HG02610 (cell line): Measurements from ENCODE around the gene SLC52A3.
"Not testable (repeated sequence)": the region's sequence is repeated elsewhere in the genome, so short reads cannot be mapped to it uniquely, and the experiment has no call there.

Experiments
- ATAC-seq: cut with Tn5 transposase; IDR thresholded peaks from one replicate; pipeline ENCODE4 v1.9.1; 2021; ENCODE audit warnings: mild to moderate bottlenecking, moderate library complexity; ENCODE audit not compliant: unreplicated experiment

The SLC52A3 gene

GRCh38 chr20:730005-730404, 38.3 kb downstream of the SLC52A3 start:
- ATAC-seq: no peak

DNA sequence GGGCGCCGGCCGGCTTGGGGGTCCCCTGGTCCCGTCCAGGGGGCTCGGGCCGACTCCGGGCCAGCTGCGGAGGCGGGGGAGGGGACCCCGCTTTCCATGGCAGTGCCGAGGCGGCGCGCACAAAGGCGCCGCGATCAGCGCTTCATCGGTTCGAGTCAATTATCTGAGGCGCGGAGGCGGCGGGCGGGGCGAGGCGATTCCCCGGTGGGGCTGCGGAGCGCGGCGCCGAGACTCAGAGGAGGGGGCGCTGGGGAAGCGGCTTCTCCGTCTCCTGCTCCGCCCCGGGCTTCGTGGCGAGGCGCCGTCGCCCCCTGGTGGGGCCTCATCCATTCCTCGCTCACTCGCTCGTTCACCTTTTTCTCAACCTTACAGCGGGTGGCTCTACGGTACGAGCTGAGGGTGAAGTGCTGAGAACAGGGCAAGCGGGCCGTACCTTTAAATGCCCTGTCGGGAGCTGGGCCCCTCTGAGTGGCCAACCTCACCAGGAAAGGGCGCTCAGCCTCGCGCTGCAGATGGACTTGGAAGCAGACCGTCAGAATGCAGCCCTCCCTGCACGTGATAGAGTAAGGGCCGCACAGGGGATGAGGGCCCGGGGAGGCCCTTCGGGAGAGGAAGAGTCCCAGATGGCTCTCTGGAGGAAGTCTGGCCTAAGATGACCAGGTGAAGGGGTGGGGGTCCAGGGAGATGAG, 39.9 kb downstream of the SLC52A3 start:
- no peak for ATAC-seq

- ATAC-seq: no peak
These were observed 42.1 kb downstream of the SLC52A3 start for GRCh38 chr20:726160-726559.

GRCh38 chr20:725491-725890, 42.8 kb downstream of the SLC52A3 start:
- no peak for ATAC-seq

- not testable (repeated sequence) for ATAC-seq
These were observed 43.5 kb downstream of the SLC52A3 start for GRCh38 chr20:724797-725196.

GRCh38 chr20:723756-724155, 44.5 kb downstream of the SLC52A3 start:
- ATAC-seq: no peak

GRCh38 chr20:722822-723644, 45.3 kb downstream of the SLC52A3 start:
- ATAC-seq: no peak

DNA sequence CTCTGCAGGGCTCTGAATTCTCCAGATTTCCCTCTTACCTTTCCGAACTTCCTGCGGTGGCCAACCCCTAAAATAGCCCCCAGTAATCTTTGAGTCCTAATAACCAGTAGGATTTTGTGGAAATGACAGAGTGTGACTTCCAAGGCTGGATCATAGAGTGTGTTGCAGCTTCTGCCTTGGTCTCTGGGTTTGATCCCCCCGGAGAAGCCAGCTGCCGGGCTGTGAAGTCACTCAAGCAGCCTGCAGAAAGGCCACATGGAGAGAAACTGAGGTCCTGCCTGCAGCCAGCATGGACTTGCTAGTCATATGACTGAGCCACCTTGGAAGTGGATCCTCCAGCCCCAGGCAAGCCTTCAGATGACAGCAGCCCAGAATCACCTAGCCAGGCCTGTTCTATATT, 46.4 kb downstream of the SLC52A3 start:
- no peak for ATAC-seq

DNA sequence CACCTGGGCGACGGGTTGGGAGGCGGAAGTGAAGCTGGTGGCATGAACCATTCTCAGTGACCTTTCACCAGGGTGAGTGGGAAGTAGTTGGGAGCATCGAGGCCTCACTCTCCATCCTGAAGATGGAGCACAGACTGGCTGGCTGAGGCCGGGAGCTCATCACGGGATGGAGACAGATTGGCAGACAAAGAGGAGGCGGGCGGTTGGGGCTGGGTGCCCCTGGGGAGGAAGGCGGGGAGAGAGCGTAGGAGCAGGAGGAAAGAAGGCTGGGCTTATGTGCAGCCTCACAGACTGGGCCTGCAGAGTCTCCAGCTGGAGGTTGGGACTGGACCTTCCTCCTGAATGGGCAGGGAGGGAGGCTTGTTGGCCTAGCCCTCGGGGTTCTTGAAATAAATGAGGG, 48.5 kb downstream of the SLC52A3 start:
- ATAC-seq: no peak

- ATAC-seq: no peak
These were observed 49.2 kb downstream of the SLC52A3 start for GRCh38 chr20:719068-719467.

GRCh38 chr20:717832-718231, 50.5 kb downstream of the SLC52A3 start:
- no peak for ATAC-seq

DNA sequence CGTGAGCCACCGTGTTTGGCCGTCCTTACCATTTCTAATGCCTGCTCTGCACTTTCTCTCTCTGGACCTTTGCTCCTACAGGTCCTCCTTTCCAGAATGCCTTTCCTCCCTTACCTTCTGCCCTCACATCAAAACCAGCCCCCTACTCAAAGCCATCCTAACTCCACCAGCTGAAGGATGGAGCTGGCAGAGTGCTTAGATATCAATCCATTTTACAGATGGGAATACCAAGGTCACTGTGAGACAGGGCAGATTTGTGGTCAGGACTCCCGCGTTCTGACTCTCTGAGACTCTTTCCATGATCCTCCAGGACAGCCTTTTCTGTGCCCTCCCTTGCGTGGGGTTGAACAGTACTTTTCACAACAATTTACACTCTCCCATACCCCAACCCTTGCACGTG, 51.0 kb downstream of the SLC52A3 start:
- ATAC-seq: no peak

- ATAC-seq: no peak
These were observed 53.8 kb downstream of the SLC52A3 start for GRCh38 chr20:714453-714852.

DNA sequence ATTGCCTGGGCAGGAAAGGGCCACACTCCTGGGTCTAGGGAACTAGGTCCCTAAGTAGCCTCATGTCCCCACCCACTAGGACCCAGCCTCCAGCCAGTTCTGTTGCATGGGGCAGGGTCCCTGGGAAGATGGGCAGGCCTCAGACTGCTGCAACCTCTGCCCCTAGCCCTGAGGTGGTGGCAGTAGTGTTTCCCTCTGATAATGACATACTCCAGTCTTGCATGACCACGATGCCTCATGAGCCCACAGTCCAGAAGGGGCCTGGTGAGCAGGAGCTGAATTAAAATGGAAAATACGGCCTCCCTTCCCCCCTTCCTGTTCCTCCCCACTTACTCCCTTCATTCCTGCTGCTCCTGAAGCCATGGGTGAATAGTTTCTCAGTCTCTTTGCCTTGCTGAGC, 56.7 kb downstream of the SLC52A3 start:
- no peak for ATAC-seq

DNA sequence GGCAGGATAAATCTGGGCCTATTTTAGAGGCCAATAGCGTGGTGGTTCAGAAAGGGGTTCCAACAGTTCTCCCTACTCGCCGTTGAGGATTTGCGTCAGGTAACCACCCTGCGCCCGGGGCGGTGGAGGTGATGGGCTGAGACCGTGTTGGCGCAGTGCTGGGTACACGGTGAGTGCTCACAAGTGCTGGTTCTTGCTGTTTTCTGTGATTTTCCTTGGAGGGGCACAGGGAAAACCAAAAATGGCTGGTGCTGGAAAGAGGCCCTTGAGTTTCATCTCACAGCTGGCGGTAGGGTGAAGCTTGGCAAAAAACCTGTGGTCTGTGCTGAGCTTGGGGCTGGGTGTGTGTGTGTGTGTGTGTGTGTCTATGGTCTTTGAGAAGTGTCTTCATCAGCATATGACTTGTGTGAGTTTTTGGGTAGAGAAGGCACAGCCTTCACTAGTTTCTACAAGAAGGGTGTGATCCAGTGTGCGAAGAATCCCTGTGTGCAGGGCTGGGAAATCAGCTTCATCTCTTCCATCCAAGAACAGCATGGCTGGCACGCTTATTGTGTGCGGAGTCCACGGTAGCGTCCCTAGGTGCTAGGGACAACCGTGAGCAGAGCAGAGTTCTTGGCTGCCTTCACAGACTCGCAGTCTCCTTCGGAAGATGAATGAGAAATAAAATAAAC, 57.4 kb downstream of the SLC52A3 start:
- ATAC-seq: no peak
